Astrocyte of the cerebellum (primary cell): ENCODE data around the gene DCHS1.
"Not testable (repeated sequence)": the region's sequence is repeated elsewhere in the genome, so short reads cannot be mapped to it uniquely, and the experiment has no call there.

Source experiments
- DNase-seq: peaks from one replicate; pipeline ENCODE4 v3.0.0-alpha.2; 2011; ENCODE audit warnings: low read depth
- H3K4me3 ChIP-seq: 2 replicates; pipeline ENCODE4 v1.5.1; 2011; ENCODE audit warnings: mild to moderate bottlenecking, low read depth, low read length, moderate library complexity
- in situ Hi-C: cut with HindIII; loops from 2 replicates; pipeline ENCODE4 v1.10.0; 2017; ENCODE audit warnings: low sequenced_read_pairs
- TF ChIP-seq, protein P1 (sequence below): IDR thresholded peaks from 2 replicates; pipeline ENCODE4 v1.5.1; 2012; ENCODE audit warnings: low read length, low read depth, moderate library complexity, mild to moderate bottlenecking; ENCODE audit errors: missing control alignments

Gene DCHS1, protein sequence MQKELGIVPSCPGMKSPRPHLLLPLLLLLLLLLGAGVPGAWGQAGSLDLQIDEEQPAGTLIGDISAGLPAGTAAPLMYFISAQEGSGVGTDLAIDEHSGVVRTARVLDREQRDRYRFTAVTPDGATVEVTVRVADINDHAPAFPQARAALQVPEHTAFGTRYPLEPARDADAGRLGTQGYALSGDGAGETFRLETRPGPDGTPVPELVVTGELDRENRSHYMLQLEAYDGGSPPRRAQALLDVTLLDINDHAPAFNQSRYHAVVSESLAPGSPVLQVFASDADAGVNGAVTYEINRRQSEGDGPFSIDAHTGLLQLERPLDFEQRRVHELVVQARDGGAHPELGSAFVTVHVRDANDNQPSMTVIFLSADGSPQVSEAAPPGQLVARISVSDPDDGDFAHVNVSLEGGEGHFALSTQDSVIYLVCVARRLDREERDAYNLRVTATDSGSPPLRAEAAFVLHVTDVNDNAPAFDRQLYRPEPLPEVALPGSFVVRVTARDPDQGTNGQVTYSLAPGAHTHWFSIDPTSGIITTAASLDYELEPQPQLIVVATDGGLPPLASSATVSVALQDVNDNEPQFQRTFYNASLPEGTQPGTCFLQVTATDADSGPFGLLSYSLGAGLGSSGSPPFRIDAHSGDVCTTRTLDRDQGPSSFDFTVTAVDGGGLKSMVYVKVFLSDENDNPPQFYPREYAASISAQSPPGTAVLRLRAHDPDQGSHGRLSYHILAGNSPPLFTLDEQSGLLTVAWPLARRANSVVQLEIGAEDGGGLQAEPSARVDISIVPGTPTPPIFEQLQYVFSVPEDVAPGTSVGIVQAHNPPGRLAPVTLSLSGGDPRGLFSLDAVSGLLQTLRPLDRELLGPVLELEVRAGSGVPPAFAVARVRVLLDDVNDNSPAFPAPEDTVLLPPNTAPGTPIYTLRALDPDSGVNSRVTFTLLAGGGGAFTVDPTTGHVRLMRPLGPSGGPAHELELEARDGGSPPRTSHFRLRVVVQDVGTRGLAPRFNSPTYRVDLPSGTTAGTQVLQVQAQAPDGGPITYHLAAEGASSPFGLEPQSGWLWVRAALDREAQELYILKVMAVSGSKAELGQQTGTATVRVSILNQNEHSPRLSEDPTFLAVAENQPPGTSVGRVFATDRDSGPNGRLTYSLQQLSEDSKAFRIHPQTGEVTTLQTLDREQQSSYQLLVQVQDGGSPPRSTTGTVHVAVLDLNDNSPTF (N-terminal part only)

DNA sequence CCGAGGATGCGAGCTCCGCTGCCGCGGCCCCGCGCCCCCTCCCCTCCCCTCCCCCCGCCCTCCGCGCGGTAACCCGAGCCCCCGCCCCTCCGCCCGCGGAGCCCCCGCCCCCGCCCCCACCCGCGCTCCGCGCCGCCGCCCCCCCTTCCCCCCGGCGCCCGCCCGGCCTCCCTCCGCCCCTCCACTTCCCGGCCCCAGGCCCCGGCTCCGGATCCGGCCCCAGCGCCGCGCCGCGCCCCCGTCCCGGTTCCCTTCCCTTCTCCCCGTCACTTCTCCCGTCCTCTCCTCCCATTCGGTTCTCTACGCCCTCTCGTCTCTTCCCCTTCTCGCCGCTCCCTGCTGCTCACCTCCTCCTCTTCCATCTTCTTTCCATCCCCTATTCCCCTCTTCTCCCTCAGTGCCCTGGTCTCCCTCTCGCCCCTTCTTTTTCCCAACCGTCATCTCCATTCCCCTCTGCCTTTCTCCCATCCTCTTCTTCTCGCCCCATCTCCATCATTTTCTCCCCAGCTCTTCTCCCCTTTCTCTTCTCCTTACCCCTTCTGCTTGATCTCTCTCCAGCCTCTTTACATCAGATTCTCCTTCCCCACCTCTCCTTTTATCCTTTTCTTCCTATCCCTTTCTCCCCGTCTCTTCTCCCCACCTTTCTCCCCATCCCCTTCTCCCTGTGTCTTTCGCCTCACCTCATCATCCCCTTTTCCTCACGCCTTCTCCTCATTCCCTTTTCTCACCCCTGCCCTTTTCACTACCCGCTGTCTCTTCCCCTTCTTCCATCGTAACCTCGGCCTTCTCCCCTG lies at the start of gene DCHS1:
Gene DCHS1, minus strand, starts transcription at position 20 of the 794 bp plus-strand sequence. CDS start 14,196 bp downstream, outside the sequence.
- peak within 1 kb of the TSS; percentile 55 for H3K4me3 ChIP-seq
- DNase-seq = no peak
- TF ChIP-seq, protein P1, sequence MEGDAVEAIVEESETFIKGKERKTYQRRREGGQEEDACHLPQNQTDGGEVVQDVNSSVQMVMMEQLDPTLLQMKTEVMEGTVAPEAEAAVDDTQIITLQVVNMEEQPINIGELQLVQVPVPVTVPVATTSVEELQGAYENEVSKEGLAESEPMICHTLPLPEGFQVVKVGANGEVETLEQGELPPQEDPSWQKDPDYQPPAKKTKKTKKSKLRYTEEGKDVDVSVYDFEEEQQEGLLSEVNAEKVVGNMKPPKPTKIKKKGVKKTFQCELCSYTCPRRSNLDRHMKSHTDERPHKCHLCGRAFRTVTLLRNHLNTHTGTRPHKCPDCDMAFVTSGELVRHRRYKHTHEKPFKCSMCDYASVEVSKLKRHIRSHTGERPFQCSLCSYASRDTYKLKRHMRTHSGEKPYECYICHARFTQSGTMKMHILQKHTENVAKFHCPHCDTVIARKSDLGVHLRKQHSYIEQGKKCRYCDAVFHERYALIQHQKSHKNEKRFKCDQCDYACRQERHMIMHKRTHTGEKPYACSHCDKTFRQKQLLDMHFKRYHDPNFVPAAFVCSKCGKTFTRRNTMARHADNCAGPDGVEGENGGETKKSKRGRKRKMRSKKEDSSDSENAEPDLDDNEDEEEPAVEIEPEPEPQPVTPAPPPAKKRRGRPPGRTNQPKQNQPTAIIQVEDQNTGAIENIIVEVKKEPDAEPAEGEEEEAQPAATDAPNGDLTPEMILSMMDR = no peak
- in situ Hi-C loops = no loop called here

DNA sequence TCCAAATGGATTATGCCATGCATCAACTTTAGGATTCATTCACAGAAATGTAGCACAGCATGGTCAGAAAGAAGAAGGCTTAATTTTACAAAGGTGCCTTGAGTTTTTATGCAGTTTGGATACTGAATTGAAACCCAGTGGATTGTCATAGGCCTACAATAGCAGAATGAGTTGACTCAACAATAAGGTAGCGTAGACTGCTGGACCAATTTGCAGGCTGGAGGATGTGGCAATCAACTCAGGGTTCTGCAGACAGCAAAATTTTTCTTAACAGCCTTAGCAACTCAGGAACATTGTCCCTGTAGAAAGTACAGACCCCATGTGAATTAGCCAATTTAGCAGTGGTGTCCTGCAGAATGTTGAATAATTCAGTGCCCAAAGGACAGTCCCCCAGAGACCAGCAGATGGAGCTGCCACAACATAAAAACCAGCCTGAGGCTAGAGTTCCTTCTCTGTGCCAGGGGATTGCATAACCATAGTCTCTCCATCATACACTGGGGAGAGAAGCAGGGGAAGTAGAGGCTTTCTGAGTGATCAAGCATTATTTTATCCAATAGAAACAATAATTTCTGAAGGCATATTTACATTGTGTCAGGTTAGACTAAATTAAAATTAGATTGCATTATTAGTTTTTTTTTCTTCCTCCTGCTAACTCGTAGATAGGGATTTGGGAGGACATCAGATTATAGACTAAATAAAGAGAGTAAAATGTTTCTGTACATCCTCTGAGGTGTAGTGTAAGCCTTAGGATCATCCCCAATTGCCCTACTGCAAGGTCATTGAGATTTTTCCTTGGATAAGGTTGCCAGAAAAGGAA lies 47.8 kb upstream of the DCHS1 start:
- TF ChIP-seq, protein P1 = peak; percentile 68
- no peak for DNase-seq
- in situ Hi-C loops = no loop called here
- H3K4me3 ChIP-seq = no peak overlapping the region

DNA sequence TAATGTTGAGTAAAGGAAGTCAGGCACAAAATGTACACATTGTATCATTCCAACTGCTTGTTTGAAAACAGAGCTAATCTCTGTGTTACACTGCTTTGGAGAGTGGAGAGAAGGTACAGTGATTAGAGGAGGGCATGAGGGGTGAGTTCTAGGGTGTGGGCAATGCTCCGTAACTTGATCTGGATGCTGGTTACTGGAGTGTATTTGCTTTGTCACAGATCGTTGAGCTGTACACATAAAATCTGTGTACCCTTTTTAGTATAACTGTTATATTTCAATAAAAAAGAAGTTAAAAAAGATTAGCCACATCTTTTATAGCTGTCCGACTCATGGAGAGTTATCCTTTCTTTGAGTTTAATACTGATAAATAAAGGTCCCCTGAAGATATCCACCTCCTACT lies 46.3 kb upstream of the DCHS1 start:
- in situ Hi-C loops, DNase-seq, H3K4me3 ChIP-seq: not testable (repeated sequence)

DNA sequence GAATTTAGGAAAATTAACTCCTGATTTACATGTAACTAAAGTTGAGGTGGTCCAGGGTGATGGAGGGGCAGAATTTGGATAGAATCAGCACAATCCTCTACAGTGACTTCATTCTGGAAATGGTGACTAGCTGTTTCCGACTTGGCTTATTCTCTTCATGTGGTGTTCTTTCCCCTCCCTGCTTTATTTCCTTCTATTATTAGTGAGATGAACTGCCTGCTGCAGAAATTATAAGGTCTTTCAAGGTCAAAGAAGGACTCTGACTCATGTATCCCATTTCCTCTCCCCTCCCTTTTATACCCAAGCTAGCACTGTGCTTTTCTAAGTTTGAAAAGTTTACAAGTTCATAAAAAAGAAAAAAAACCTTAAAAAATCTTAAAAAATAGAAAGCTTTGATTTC lies 39.8 kb upstream of the DCHS1 start:
- in situ Hi-C loops = no loop called here
- no peak overlapping the region for H3K4me3 ChIP-seq
- TF ChIP-seq, protein P1 = no peak
- no peak for DNase-seq

DNA sequence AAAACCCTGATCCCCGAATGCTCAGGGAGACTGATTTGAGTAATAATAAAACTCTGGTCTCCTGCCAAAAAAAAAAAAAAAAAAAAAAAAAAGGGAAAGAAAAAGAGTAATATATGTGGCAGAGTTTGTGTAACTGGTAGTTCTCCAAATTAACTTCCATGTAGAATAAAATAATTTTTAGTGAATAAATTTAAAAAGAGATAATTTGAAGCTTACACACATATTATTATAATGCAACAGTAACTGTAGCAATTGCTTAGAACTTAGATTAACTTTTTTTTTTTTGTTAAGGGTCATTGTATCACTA lies 38.6 kb upstream of the DCHS1 start:
- no peak overlapping the region for H3K4me3 ChIP-seq
- in situ Hi-C loops = no loop called here
- DNase-seq = no peak
- TF ChIP-seq, protein P1 = no peak
